ENCODE results near the gene STK32B. TPM values are rescaled to one million over a fixed set of nuclear protein-coding genes. Genes with fewer than 3 reads are reported as not detected.

Gene STK32B
- total RNA-seq, 1 experiment from 2014 or later, result 1.1 TPM

- CTCF ChIA-PET, result no interaction called here
- Histone ChIP-seq H4K20me1 (ENCODE audit: low read length) (no peaks in the 10 kb centered on the region), H3K9me3 (ENCODE audit: low read length) (no peaks in the 10 kb centered on the region), H3K27me3 (ENCODE audit: low read length) (peaks cover 17% of the 10 kb centered on the region), H3K4me3 (ENCODE audit: low read length) (no peak overlapping the region), H3K79me2 (ENCODE audit: low read length) (no peaks in the 10 kb centered on the region), H3K9me2 (replicated peaks; ENCODE audit: low read length) (no peaks in the 10 kb centered on the region), H3K4me2 (ENCODE audit: low read length) (no peak overlapping the region), H3K9ac (ENCODE audit: low read length) (no peak overlapping the region), H3K36me3 (ENCODE audit: low read depth, low read length) (no peaks in the 10 kb centered on the region), H3F3A (ENCODE audit: low read length, unreplicated experiment) (no peaks in the 10 kb centered on the region), H3K4me1 (ENCODE audit: insufficient read depth, low read length) (peaks cover 8% of the 10 kb centered on the region; the same call in 1 of the 2 replicates), H3K27ac (ENCODE audit: low read length) (no peak overlapping the region), H2AFZ (ENCODE audit: low read length) (no peak overlapping the region)
- ATAC-seq (no peak), DNase-seq (no peak)
- TF ChIP-seq, protein P1, sequence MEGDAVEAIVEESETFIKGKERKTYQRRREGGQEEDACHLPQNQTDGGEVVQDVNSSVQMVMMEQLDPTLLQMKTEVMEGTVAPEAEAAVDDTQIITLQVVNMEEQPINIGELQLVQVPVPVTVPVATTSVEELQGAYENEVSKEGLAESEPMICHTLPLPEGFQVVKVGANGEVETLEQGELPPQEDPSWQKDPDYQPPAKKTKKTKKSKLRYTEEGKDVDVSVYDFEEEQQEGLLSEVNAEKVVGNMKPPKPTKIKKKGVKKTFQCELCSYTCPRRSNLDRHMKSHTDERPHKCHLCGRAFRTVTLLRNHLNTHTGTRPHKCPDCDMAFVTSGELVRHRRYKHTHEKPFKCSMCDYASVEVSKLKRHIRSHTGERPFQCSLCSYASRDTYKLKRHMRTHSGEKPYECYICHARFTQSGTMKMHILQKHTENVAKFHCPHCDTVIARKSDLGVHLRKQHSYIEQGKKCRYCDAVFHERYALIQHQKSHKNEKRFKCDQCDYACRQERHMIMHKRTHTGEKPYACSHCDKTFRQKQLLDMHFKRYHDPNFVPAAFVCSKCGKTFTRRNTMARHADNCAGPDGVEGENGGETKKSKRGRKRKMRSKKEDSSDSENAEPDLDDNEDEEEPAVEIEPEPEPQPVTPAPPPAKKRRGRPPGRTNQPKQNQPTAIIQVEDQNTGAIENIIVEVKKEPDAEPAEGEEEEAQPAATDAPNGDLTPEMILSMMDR (conservative IDR thresholded peaks at IDR 0.05; ENCODE audit: low read depth, low read length), result no peak
- TF ChIP-seq EZH2 (IDR thresholded peaks at IDR 0.05; ENCODE audit: low read length, unreplicated experiment), result no peak
- no TSS peak for BruUV-seq (replicated peaks)
- POLR2A ChIA-PET (ENCODE audit: unreplicated experiment), result no interaction called here
- intact Hi-C loops (cut with micrococcal nuclease), result no loop called here
Measured at GRCh38 chr4:5215321-5215720, 164.0 kb downstream of the STK32B start.

- intact Hi-C loops (cut with micrococcal nuclease), result no loop called here
- no peak for TF ChIP-seq EZH2phosphoT487 (IDR thresholded peaks at IDR 0.05; ENCODE audit: borderline replicate concordance, low read length)
- TF ChIP-seq EZH2 (IDR thresholded peaks at IDR 0.05; ENCODE audit: low read length, unreplicated experiment), result no peak
- TF ChIP-seq, protein P1 (conservative IDR thresholded peaks at IDR 0.05; ENCODE audit: low read depth, low read length), result no peak
- H3K27ac ChIP-seq (ENCODE audit: low read length), result no peak overlapping the region
- H3K4me1 ChIP-seq (ENCODE audit: insufficient read depth, low read length), result 0 out of 2 replicates have a peak, but pooled peaks cover 1% of the 10 kb centered on the region
- no peaks in the 10 kb centered on the region for H3F3A ChIP-seq (ENCODE audit: low read length, unreplicated experiment)
- H3K4me2 ChIP-seq (ENCODE audit: low read length), result no peak overlapping the region
- POLR2A ChIA-PET (ENCODE audit: unreplicated experiment), result no interaction called here
- no peaks in the 10 kb centered on the region for H4K20me1 ChIP-seq (ENCODE audit: low read length)
- H3K79me2 ChIP-seq (ENCODE audit: low read length), result no peaks in the 10 kb centered on the region
- CTCF ChIA-PET, result no interaction called here
- no peak overlapping the region for H3K9ac ChIP-seq (ENCODE audit: low read length)
- DNase-seq (no peak), ATAC-seq (no peak)
- H3K9me2 ChIP-seq (replicated peaks; ENCODE audit: low read length), result no peaks in the 10 kb centered on the region
- H3K36me3 ChIP-seq (ENCODE audit: low read depth, low read length), result no peaks in the 10 kb centered on the region
- H2AFZ ChIP-seq (ENCODE audit: low read length), result no peak overlapping the region
- BruUV-seq (replicated peaks), result no TSS peak
- no peak overlapping the region for H3K4me3 ChIP-seq (ENCODE audit: low read length)
- peaks cover 5% of the 10 kb centered on the region; the same call in 1 of the 2 replicates for H3K9me3 ChIP-seq (ENCODE audit: low read length)
- peaks cover 17% of the 10 kb centered on the region for H3K27me3 ChIP-seq (ENCODE audit: low read length)
Measured at GRCh38 chr4:5217421-5217820, 166.1 kb downstream of the STK32B start.

DNA sequence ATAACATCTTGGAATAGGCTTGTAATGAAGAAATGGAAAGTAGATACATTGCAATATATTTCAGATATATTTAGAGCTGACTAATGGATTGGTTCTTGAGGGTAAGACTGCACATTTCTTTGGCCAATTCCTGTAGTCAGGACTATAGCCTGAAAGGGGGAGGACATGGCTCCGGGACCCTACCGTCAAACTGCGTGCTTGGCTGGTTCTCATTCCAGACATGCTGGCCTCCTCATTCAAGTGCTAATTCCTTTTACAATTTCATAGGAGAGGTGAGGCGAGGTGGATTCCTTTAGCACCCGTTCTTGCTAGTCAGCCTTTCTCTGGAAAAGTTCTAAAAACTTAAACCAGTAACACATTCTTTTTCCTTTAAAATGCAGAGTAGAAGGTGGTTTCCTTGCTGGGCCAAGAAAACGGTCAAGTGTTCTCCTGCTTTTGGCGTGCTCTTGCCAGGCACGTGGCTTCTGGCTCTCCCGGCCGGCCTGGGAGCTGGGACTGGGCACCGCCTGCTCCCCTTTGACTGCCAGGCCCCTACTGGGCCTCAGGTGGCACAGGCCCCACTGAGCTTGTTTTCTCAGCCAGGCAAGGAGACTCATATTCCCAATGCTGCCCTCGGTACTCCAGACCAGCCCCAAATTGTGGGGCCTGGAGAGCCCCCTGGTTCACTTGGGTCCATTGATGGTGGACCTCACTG, 167.2 kb downstream of the STK32B start:
- no peak overlapping the region for H3K4me3 ChIP-seq (ENCODE audit: low read length)
- BruUV-seq (replicated peaks), result no TSS peak
- no peaks in the 10 kb centered on the region for H3K4me1 ChIP-seq (ENCODE audit: insufficient read depth, low read length)
- no peaks in the 10 kb centered on the region for H4K20me1 ChIP-seq (ENCODE audit: low read length)
- no peak for ATAC-seq
- H3K27me3 ChIP-seq (ENCODE audit: low read length), result peaks cover 6% of the 10 kb centered on the region; the same call in 1 of the 2 replicates
- H3K4me2 ChIP-seq (ENCODE audit: low read length), result no peak overlapping the region
- no peaks in the 10 kb centered on the region for H3F3A ChIP-seq (ENCODE audit: low read length, unreplicated experiment)
- intact Hi-C loops (cut with micrococcal nuclease), result no loop called here
- no peaks in the 10 kb centered on the region for H3K9me2 ChIP-seq (replicated peaks; ENCODE audit: low read length)
- DNase-seq, result no peak
- H3K9ac ChIP-seq (ENCODE audit: low read length), result no peak overlapping the region
- no peak overlapping the region for H2AFZ ChIP-seq (ENCODE audit: low read length)
- H3K9me3 ChIP-seq (ENCODE audit: low read length), result peaks cover 5% of the 10 kb centered on the region; the same call in 1 of the 2 replicates
- no peaks in the 10 kb centered on the region for H3K36me3 ChIP-seq (ENCODE audit: low read depth, low read length)
- ChIA-PET CTCF (no interaction called here), POLR2A (ENCODE audit: unreplicated experiment) (no interaction called here)
- no peak for TF ChIP-seq EZH2phosphoT487 (IDR thresholded peaks at IDR 0.05; ENCODE audit: borderline replicate concordance, low read length)
- TF ChIP-seq, protein P1 (conservative IDR thresholded peaks at IDR 0.05; ENCODE audit: low read depth, low read length), result no peak
- TF ChIP-seq EZH2 (IDR thresholded peaks at IDR 0.05; ENCODE audit: low read length, unreplicated experiment), result no peak
- H3K79me2 ChIP-seq (ENCODE audit: low read length), result no peaks in the 10 kb centered on the region
- H3K27ac ChIP-seq (ENCODE audit: low read length), result no peak overlapping the region
